ENCODE results near the gene MARK3. TPM values are rescaled to one million over a fixed set of nuclear protein-coding genes. Genes with fewer than 3 reads are reported as not detected.

Gene MARK3
- total RNA-seq, 1 experiment from 2014 or later: 72.5 TPM

- ATAC-seq (no peak), DNase-seq (ENCODE audit: low read depth, low spot score) (no peak)
- peaks cover 36 to 37% of the 10 kb centered on the region in 2 experiments for H3K36me3 ChIP-seq (ENCODE audit: control insufficient read depth in 1 of 2, insufficient read depth in 2 of 2, low read length in 2 of 2)
- no peaks in the 10 kb centered on the region for H3K9me2 ChIP-seq (ENCODE audit: insufficient read depth)
- H3K9ac ChIP-seq (ENCODE audit: low read length): no peak overlapping the region
- ChIA-PET RAD21 (ENCODE audit: low non-redundant PET in 1 of 2, low total read pairs in 2 of 2, uncharacterized antibody in 2 of 2, unreplicated experiment in 2 of 2) (no interaction called here), CTCF (no interaction called here), POLR2A (no interaction called here)
- no peaks in the 10 kb centered on the region for H4K20me1 ChIP-seq (ENCODE audit: insufficient read depth)
- no peak overlapping the region for H3K4me2 ChIP-seq (ENCODE audit: low read length)
- BruUV-seq (replicated peaks): no TSS peak
- H3K9me3 ChIP-seq (ENCODE audit: control insufficient read depth in 1 of 2, insufficient read depth in 1 of 2, low read depth in 1 of 2, low read length in 2 of 2): no peaks in the 10 kb centered on the region
- no peak overlapping the region for H3K27ac ChIP-seq (ENCODE audit: low read depth, low read length)
- H3K27me3 ChIP-seq (ENCODE audit: insufficient read depth, low read length): no peaks in the 10 kb centered on the region
- peaks cover 7 to 23% of the 10 kb centered on the region in 2 experiments; a peak in 3 of 4 replicates for H3K4me1 ChIP-seq (ENCODE audit: control insufficient read depth in 1 of 2, insufficient read depth in 2 of 2, low read length in 2 of 2)
- H3K4me3 ChIP-seq (replicated peaks in 1 of 2; ENCODE audit: low read depth in 1 of 2, low read length in 2 of 2): no peak overlapping the region
- no peak for TF ChIP-seq ZBTB33 (IDR thresholded peaks at IDR 0.05; ENCODE audit: extremely low read depth, insufficient replicate concordance, low read length)
- TF ChIP-seq POLR2A (IDR thresholded peaks at IDR 0.05; ENCODE audit: borderline replicate concordance, extremely low read depth, insufficient read depth, insufficient read length): no peak
- TF ChIP-seq CEBPB (IDR thresholded peaks at IDR 0.05; ENCODE audit: low read depth): no peak
- no peak for TF ChIP-seq REST (IDR thresholded peaks at IDR 0.05; ENCODE audit: low read depth)
- no peak for TF ChIP-seq EZH2 (IDR thresholded peaks at IDR 0.05)
- TF ChIP-seq JUND (IDR thresholded peaks at IDR 0.05): no peak
- TF ChIP-seq CTCF (IDR thresholded peaks at IDR 0.05 in 2 of 3, conservative IDR thresholded peaks at IDR 0.05 in 1 of 3; ENCODE audit: borderline replicate concordance in 1 of 3, insufficient read depth in 1 of 3, low read depth in 2 of 3, low read length in 2 of 3): no peak
- TF ChIP-seq YY1 (IDR thresholded peaks at IDR 0.05; ENCODE audit: extremely low read depth, insufficient replicate concordance, low read depth, low read length): no peak
- intact Hi-C loops (cut with micrococcal nuclease): no loop called here
- no peak overlapping the region for H2AFZ ChIP-seq (ENCODE audit: low read depth, low read length, poor library complexity, severe bottlenecking)
- no peaks in the 10 kb centered on the region for H3K79me2 ChIP-seq (ENCODE audit: insufficient read depth, low read length)
Observed at GRCh38 chr14:103472939-103473338, 87.7 kb downstream of the MARK3 start.
